Dedifferentiated amniotic fluid mesenchymal stem cell (primary cell): ENCODE measurements around the gene SOS2.

Experiments used
- DNase-seq: peaks from one replicate; pipeline ENCODE4 v3.0.0-alpha.2; 2016; ENCODE audit errors: extremely low spot score

SOS2 gene

GRCh38 chr14:50231475-50232275, at the start of gene SOS2:
TSS of gene SOS2 (minus strand) at chr14:50231578. CDS start at chr14:50231283, 295 bp downstream.
- peak; percentile 73 for DNase-seq

DNA sequence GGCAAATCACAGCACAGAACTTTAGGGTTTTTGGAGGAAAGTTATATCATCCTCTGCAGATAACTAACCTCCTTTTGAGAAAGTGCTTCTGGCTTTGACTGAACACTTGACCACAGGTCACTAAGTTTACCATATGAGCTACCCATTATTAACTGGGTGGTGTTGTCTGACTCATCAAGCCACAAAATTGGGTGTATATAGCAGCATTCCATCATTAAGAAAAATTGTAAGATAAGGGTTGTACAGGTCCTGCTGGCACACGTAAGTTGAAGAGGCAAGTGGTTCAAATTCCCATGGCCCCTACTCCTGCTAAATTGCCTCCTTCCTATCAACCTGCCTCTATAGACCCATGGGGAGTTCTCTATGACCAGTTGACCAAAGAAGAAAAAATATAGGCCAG, 41.1 kb upstream of the SOS2 start:
- no peak for DNase-seq

- DNase-seq: no peak
These were observed 39.6 kb upstream of the SOS2 start for GRCh38 chr14:50270932-50271331.

DNA sequence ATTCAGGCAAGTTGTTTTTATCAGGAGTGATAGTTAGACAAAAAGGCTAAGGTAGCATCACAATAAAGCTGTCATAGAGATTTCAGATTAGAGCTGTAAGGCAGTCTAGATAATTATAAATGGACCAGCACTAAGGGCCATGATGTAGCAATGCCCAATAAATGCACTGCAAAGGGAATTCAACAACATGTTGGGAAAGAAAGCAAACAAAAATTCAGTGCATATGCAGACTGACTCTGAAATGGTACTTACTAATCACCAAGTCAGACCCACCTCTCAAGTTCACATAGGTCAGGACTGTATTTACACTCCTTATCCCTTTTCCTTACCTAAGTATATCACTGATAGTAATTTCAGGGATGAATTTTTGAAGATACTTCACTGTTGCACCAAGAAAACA, 33.7 kb upstream of the SOS2 start:
- no peak for DNase-seq

DNA sequence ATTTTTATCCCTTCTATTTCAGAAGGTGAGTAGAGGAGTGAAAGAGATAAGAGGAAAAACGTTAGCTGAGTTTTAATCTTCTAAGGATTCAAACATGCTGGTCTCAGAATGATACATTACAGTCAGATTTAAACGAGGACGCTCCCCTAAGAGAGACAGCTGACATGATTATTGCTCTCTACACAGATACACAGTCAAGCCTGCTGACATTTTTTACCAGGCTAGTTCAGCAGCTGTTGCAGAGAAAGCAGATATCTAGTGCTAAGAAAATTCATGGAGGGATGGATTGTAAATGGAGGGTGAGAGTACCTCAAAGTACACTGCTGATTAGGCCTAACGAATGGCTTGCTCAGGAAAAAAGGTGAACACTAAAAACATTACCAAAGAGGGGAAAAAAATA, 31.9 kb upstream of the SOS2 start:
- no peak for DNase-seq

DNA sequence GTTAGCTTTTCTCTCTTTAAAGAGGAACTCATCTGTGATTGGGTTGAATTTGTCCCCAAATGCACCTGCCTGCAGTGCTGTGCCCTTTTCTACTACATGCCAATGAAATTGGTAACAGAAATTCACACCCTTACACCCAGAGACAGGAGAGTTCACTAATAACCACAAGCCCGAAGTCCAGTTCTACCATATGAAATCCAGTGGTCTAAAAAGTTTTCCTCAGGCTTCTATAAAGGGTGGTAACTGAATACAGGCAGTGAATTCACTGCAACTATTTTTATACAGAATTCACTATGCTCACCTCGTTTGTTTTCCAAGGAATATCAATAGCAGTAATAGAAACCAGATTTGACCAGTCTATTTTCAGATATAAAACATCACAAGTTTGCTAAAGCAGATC, 31.5 kb upstream of the SOS2 start:
- DNase-seq: no peak

DNA sequence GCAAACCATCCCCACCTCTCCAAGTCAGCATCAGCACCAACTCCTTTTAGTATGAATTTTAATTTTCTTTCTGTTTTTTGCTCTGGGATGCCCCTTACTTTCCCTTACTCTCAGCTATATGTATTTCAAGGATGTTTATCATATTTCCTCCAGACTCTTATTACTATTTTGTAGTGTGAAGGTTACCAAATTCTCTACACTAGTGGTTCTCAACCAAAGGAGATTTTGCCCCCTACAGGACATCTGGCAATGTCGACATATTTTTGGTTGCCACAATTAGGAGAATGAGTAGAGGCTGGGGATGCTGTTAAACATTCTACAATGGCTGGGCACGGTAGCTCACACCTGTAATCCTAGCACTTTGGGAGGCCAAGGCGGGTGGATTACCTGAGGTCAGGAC, 29.1 kb upstream of the SOS2 start:
- DNase-seq: peak; percentile 31

- DNase-seq: no peak
These were observed 28.7 kb upstream of the SOS2 start for GRCh38 chr14:50260072-50260471.

- no peak for DNase-seq
These were observed 26.4 kb upstream of the SOS2 start for GRCh38 chr14:50257732-50258131.

GRCh38 chr14:50254248-50254647, 22.9 kb upstream of the SOS2 start:
- DNase-seq: no peak

DNA sequence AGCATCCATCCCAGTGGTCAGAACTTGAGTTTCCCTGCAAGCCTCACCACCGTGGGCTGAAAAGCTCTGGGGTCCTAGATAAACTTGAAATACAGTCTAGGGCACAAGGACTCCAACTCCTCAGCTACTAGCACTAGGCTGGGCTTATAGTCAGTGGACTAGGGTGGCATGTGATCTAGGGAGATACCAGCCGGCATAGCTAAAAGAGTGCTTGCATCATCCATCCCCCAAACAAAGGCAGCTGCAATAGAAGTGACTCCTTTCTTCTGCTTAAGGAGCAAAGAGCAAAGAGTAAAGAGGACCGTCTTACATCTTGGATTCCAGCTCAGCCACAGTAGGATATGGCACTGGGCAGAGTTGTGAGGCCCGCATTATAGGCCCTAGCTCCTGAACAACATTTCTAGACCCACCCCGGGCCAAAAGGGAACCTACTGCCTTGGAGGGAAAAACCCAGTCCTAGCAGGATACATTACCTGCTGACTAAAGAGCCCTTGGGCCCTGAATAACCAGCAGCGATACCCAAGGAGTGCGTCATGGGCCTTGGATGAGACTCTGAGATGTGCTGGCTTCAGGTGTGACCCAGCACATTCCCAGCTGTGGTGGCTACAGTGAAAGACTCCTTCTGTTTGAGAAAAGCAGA, 17.9 kb upstream of the SOS2 start:
- DNase-seq: no peak

- no peak for DNase-seq
These were observed 15.9 kb upstream of the SOS2 start for GRCh38 chr14:50247245-50247644.

GRCh38 chr14:50242566-50243310, 11.4 kb upstream of the SOS2 start:
- DNase-seq: no peak

GRCh38 chr14:50242096-50242495, 10.7 kb upstream of the SOS2 start:
- DNase-seq: no peak

GRCh38 chr14:50237427-50237826, 6.0 kb upstream of the SOS2 start:
- DNase-seq: no peak

DNA sequence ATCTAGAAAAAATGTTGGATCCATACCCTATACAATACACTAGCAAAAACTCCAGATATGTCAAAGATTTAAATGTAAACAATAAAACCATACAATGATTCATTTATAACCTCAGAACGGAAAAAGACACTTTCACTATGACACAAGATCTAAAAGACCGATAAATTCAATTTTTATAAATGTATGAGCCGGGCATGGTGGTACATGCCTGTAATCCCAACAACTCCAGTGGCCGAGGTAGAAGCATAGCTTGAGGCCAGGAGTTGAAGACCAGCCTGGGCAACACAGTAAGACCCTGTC, 2.5 kb upstream of the SOS2 start:
- no peak for DNase-seq

DNA sequence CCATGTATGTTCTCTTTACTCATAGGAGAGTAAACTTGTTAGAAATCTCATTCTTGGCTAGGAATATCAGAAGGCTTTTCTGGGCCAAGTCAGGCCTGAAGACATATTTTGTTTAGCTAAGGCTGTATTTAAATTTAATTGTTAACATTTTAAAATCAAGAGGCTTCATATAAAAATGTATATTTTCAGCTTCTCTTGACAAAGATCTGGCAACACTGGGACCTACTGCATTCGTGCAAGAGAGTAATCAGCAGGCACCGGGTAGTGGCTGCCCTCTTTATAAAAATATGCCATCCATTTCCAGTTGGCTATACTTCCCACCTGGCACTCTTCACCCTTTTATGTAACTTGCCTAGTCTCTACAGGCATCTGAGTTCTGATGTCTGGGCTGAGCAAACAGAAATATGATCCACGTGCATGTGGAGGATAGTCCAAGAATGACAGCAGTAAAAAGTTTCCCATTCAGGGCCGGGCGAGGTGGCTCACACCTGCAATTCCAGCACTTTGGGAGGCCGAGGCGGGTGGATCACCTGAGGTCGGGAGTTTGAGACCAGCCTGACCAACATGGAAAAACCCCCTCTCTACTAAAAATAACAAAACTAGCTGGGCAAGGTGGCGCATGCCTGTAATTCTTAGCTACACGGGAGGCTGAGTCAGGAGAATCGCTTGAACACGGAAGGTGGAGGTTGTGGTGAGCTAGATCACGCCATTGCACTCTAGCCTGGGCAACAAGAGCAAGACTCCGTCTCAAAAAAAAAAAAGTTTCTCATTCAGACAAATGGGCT, 2.0 kb upstream of the SOS2 start:
- no peak for DNase-seq

- DNase-seq: no peak
These were observed 881 bp upstream of the SOS2 start for GRCh38 chr14:50232276-50232642.

DNA sequence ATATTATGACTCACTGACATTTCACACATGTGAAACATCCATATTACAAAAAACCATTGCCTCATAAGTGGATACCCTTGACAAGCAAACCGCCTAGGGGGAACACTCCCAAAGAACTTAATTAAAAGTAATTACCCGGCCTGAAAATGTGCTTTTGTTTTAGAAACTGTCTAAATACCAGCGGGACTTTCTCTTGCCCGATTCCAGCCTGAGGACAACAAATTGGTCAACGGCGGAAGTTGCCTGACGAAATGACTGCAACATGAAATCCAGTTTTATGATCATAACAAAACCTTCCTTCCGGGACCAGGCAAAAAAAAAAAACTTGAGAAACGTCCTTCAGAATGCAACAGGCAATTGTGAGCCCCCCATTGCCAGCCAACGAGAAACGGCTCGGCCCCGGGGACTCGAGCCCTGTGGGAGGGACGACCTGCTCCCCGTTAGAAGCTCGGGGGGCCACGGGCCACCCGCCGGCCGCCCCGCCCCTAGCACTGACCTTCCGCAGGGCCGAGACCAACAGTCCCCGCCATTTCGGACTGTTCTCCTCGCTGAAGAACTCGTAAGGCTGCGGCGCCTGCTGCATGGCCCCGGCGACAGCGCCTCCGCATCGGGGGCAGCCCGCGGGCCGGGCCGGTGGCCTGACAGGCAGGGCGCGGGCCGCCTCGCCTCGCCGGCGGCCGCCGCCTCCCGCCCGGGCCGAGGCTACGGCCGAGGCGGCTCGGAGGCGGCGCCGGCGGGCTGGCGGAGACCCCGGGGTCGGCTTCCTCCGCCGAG, 490 bp downstream of the SOS2 start:
- DNase-seq: peak; percentile 65

- DNase-seq: no peak
These were observed 1.0 kb downstream of the SOS2 start for GRCh38 chr14:50230401-50230700.

DNA sequence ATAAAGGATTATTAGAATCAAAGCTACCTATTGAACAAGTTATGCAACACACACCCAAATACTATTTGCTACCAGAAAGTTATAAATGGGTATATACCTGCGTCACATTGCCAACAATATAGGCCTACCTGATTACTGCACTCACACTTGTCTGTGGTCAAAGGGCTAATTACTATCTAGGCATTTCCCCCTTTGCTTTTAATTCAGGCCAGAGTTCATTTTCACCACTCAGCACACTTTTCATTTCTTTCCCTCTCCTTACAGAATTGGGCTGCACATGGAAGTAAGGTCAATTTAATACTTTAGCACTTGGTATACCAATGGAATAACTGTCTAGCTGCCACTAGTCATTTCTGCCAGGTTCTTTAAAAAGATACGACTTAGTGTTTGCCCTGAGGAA, 1.7 kb downstream of the SOS2 start:
- DNase-seq: no peak

GRCh38 chr14:50228313-50228712, 3.1 kb downstream of the SOS2 start:
- DNase-seq: no peak
